HG02759 (cell line): ENCODE measurements around the gene NHLH1.

Experiments used
- ATAC-seq: cut with Tn5 transposase; IDR thresholded peaks from one replicate; pipeline ENCODE4 v1.9.1; 2021; ENCODE audit warnings: mild to moderate bottlenecking, moderate library complexity; ENCODE audit not compliant: unreplicated experiment

NHLH1 gene

DNA sequence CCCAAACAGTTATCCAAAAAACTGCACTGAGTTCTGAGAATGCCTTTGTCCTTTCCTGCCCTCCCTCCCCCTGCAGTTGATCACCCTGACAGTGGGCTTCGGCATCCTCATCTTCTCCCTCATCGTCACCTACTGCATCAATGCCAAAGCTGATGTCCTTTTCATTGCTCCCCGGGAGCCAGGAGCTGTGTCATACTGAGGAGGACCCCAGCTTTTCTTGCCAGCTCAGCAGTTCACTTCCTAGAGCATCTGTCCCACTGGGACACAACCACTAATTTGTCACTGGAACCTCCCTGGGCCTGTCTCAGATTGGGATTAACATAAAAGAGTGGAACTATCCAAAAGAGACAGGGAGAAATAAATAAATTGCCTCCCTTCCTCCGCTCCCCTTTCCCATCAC, 8.8 kb upstream of the NHLH1 start:
- ATAC-seq, result no peak

DNA sequence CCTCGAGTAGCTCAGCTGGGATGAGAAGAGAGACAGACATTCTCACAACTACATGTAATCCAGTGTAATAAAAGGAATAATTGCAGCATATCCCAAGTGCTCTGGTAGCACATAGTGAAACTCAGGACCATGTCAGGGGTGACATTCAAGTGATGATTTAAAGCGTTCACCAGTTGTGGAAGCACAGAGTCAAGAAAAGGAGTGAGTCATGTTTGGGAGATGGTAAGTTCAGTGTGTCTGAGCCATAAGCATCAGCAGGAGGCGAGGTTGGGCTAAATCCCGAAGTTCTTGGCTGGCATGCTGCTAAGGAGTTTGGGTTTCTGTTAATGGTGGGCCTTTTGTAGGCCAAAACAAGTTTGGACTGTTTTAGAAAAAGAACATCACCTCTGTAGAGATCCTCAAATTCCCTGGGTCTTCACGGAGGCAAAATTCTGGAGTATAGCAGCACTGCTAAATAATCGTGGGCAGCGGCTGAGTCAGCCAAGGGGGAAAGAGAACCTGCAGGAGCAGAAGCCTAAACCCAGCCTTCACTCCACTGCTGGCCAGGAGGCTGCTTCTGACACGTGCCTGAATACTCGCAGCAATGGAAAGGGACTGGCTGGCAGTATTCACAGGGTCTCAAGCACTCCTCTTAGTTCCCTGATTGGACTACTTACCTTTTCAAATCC, 7.2 kb upstream of the NHLH1 start:
- no peak for ATAC-seq

GRCh38 chr1:160360227-160360695, 6.6 kb upstream of the NHLH1 start:
- ATAC-seq, result no peak

GRCh38 chr1:160361199-160361598, 5.7 kb upstream of the NHLH1 start:
- ATAC-seq, result no peak

GRCh38 chr1:160361814-160362167, 5.1 kb upstream of the NHLH1 start:
- no peak for ATAC-seq

DNA sequence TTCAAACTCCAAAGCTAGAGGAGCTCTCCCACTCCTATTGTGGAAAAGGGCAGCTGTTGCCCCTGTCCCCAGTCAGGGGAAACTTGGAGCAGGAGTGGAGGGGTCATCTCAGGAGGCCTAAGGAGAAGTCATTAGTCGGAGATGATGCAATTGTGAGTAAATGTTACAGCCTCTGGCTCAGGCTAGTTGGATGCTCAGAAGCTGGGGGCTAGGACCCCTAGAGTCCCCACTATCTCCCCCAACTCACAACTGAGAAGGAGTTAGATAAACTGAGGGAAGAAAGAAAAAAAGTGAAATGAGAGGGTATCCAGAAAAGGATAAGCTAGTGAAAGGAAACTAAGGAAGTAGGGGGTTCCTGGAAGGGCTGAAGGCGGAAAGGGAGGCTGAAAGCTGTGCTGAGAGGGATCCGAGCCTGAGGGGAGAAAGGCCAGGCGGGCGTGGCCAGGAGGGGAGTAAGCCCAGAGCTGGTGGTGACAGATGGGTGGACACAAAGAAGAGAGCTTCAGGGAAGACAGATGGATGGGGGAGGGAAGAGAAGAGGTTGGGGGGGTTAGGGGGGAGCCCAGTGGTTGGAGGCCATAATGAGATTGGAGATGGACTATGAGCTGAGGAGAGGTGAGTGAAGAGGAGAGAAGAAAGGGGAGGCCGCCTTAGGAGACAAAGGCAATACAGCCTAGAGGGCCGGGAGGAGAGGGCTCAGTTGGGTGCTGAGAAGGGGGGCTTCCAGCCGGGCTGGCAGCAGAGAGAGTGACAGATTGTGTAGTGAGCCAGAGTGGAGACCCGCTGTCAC, 4.5 kb upstream of the NHLH1 start:
- ATAC-seq, result no peak

DNA sequence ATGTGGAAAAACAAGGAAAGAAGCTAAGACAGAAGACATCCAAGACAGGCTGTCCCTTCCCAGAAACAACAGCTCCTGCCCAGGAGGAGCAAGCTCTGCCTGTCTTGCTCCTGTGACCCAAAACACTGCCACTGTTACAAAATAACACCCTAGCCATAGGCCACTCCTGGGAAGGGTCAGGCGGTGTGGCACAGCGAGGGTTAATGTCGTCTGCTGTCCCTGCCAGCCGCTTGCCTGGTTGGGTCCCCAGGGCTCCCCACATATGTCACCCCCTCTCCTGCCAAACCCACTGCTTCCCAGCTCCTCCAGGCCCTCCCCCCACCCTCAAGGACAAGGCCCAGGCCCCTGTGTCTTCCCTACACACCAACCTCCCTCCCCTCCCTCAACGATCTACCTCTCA, 3.9 kb upstream of the NHLH1 start:
- ATAC-seq, result no peak

DNA sequence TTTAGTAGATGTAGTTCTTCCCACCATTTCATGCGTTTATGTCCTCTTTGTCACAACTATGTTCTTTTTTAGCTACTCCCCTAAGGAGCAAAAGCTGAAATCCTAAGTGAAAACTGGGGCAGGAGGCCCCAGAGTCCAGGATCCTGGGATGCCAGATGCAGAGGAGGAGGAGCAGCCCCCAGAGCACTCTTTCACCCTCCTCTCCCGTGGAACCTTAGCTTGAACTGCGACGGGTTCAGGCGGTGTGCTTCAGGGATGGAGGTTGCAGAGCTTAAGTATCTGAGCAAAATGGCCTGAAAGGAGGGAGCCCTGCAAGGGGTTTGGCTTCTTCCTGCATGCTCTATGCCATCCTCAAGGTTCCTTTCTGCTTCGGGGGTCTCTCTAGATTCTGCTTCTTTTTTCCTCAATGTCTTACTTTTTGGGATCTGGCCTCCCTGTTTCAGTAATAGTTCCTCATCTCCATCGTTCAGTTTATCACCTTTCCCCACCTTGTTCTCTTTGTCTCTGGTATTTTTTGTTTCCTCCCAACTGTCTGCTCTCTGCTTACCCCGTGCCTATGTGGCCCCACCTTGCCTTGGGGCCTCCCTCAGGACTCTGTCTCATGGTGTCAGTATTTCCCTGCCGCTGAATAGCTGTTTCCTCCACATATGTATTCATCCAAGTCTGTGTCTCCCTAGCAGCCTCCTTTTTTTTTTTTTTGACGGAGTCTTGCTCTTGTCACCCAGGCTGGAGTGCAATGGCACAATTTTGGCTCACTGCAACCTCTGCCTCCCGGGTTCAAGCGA, 2.7 kb upstream of the NHLH1 start:
- ATAC-seq, result no peak

- no peak for ATAC-seq
Observed at GRCh38 chr1:160365325-160365724, 1.5 kb upstream of the NHLH1 start.

DNA sequence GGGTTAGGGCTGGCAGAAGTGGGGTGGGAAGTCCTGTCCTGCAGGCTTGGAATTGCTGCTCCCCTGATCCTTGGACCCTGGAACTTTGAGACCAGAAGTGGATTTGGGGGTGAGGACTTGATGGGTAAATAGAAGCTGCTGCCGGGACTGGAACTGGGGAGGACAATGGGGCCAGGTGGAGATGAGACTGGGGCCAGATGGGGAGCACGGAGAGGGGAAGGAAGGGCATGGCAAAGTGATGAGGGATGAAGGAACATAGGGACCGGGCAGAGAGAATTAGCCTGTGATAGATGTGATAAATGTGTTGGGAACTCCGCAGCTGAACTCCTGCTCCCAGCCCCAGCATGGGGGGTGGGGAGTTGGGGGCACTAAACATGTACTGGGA, 637 bp downstream of the NHLH1 start:
- no peak for ATAC-seq

GRCh38 chr1:160367934-160368923, 1.4 kb downstream of the NHLH1 start:
- no peak for ATAC-seq

DNA sequence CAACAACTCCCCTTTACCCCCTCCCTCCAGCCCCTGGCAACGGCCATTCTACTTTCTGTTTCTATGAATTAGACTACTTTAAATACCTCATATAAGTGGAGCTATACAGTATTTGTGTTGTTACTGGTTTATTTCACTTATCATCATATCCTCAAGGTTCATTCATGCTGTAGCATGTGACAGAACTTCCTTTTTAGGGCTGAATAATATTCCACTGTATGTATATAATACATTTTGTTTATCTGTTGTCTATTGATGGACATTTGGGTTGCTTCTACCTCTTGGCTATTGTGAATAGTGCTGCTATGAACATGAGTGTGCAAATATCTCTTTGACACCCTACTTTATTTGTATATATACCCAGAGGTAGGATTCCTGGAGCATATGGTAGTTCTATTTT, 2.2 kb downstream of the NHLH1 start:
- no peak for ATAC-seq

GRCh38 chr1:160370561-160371345, 3.9 kb downstream of the NHLH1 start:
- ATAC-seq, result no peak

GRCh38 chr1:160371346-160371631, 4.4 kb downstream of the NHLH1 start:
- ATAC-seq, result no peak

DNA sequence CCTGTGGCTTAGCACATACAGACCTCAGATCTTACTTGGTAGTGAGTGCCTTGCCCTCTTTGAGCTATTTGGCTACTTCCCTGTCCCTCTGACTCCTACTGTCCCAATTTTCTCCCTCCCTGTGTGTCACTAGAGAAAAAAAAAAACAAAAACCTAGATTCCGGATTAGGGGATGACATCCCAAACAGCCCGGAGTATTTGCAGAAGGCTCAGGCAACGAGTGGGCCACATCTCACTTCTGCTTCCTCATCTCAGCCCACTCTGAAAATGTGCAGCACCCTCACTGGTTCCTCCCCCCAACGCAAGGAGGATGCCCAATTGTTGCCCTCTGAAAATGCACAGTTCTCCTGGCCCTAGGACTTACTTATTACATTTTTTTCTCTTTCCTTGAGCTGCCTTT, 4.9 kb downstream of the NHLH1 start:
- ATAC-seq, result no peak

DNA sequence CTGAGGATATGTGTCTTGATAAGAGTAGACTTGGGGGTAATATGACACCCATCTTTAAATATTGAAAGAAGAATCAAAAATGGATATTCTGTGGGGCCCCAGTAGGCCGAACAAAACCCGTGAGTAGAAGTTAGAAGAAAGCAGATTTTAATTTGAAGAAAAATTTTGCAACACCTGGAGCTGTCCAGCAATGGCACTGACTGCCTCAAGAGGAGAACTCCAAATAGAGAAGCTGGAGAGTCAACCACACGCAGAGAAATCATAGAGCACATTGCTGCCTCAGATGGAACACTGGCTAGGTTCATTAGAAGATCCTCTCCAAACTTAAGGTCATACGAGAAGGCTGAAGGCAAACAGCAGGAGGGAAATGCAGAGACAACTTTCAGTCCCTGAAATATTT, 6.8 kb downstream of the NHLH1 start:
- no peak for ATAC-seq

DNA sequence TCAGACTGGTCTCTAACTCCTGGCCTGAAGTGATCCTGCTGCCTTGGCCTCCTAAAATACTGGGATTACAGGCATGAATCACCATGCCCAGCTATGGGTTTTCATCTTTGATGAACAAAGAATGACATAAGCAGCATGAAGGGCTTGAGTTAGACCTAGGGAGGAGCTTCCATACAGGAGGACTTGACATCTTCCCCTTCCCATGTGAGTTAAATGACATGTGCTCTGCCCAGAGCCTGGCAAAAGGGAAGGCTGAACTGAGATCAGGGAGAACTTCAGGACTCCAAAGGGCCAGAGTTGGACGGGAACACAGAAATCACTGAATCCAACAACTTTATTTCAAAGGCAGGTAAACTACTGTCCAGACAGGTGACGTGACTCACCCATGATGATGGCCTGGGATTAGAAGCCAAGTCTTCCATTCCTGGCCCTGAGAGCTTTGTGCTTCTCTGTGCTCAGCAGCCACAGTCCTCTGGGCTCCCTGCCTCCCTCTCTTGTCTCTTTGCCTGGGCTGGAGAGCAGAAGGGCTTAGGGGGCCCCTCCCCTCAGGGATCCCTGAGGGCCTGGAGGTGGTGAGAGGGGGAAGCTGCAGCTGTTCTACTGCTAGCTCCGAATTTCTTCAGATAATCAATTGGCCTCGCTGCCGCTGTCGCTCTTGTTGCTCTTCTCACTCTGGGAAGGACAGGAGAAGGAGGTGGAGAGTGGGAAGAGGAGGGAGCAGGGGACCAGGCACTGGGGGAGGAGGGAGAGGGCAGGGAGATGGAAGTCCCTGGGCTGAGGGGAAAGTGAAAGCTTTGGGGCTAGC, 7.6 kb downstream of the NHLH1 start:
- ATAC-seq, result no peak

DNA sequence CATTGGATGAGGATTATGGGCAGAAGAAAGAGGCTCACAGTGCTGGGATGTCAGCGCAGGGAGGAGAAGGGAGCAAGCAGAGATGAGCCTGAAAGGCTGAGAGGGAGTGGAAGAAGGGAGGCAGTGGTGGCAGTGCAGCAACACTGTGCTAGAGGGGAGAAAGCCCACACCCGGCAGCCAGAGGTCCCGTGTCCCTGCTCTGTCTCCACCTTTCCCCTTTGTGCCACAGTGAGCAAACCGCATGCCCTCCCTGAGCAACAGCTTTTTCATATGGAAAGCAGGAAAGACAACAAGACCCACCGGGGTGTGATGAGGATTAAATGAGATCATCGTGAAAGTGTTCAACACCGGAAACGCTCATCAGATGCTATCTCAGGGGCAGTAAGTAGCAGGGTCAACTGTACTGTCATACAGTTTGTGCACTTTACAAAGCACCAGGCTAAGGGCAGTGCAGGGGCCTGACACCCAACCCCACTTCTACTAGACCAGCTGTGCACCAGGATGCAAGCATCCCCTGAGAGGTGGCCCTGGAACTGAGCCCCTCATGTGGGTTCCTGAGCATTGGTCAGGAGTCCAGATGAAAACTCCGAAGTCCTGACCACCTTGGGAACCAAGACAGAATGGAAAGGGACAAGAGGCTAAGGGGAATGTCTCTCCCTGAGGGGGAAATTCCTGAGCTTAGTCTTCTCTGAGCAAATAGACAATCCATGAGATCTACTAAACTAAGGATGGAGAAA, 9.1 kb downstream of the NHLH1 start:
- no peak for ATAC-seq
